GM23248 (cell line): ENCODE results near the gene PHKA1. TPM values are rescaled to one million over a fixed set of nuclear protein-coding genes. Genes with fewer than 3 reads are reported as not detected.
"Not testable (repeated sequence)": the region's sequence is repeated elsewhere in the genome, so short reads cannot be mapped to it uniquely, and the experiment has no call there.

ENCODE experiments used
- DNase-seq: peaks from one replicate; pipeline ENCODE4 v3.0.0-alpha.2; 2015
- H2AFZ ChIP-seq: fragments of 200-600 bp; sonication (generic); 2 replicates; pipeline ENCODE4 v1.6.1; 2016; ENCODE audit warnings: antibody characterized with exemption
- H3F3A ChIP-seq: fragments of 200-600 bp; sonication (generic); 2 replicates; pipeline ENCODE4 v1.6.1; 2016; ENCODE audit warnings: mild to moderate bottlenecking, antibody characterized with exemption, mixed run types; ENCODE audit not compliant: insufficient read depth
- H3K27ac ChIP-seq: fragments of 200-600 bp; sonication (generic); 2 replicates; pipeline ENCODE4 v1.5.1; 2016; ENCODE audit warnings: mild to moderate bottlenecking
- H3K27me3 ChIP-seq: fragments of 200-600 bp; sonication (generic); replicated peaks from 2 replicates; pipeline ENCODE4 v1.6.1; 2016; ENCODE audit warnings: mild to moderate bottlenecking; ENCODE audit not compliant: insufficient read depth
- H3K36me3 ChIP-seq: fragments of 200-600 bp; sonication (generic); 2 replicates; pipeline ENCODE4 v1.6.1; 2016; ENCODE audit warnings: low read depth, mild to moderate bottlenecking
- H3K4me1 ChIP-seq: fragments of 200-600 bp; sonication (generic); 2 replicates; pipeline ENCODE4 v1.6.1; 2016; ENCODE audit warnings: mild to moderate bottlenecking; ENCODE audit not compliant: insufficient read depth
- H3K4me2 ChIP-seq: fragments of 200-600 bp; sonication (generic); one replicate; pipeline ENCODE4 v1.6.1; 2016; ENCODE audit warnings: mild to moderate bottlenecking; ENCODE audit not compliant: unreplicated experiment
- H3K4me3 ChIP-seq: fragments of 200-600 bp; sonication (generic); 2 replicates; pipeline ENCODE4 v1.5.1; 2016; ENCODE audit warnings: mild to moderate bottlenecking
- H3K79me2 ChIP-seq: fragments of 200-600 bp; sonication (generic); 2 replicates; pipeline ENCODE4 v1.6.1; 2016; ENCODE audit warnings: mild to moderate bottlenecking; ENCODE audit not compliant: insufficient read depth
- H3K9ac ChIP-seq: fragments of 200-600 bp; sonication (generic); 2 replicates; pipeline ENCODE4 v1.6.1; 2016; ENCODE audit warnings: mild to moderate bottlenecking
- H3K9me2 ChIP-seq: fragments of 200-600 bp; sonication (generic); 2 replicates; pipeline ENCODE4 v1.6.1; 2016; ENCODE audit warnings: mixed run types, mild to moderate bottlenecking, moderate library complexity; ENCODE audit not compliant: insufficient read depth
- H3K9me3 ChIP-seq: fragments of 200-600 bp; sonication (generic); one replicate; pipeline ENCODE4 v1.6.1; 2017; ENCODE audit warnings: low read depth
- H4K20me1 ChIP-seq: fragments of 200-600 bp; sonication (generic); 2 replicates; pipeline ENCODE4 v1.6.0; 2016; ENCODE audit not compliant: insufficient read depth
- EZH2 ChIP-seq: fragments of 200-600 bp; sonication (generic); IDR thresholded peaks from 2 replicates; pipeline ENCODE4 v1.6.1; 2018; ENCODE audit warnings: antibody characterized with exemption, mild to moderate bottlenecking; ENCODE audit not compliant: insufficient read depth, poor library complexity, severe bottlenecking
- EZH2phosphoT487 ChIP-seq: fragments of 200-600 bp; sonication (generic); IDR thresholded peaks from 2 replicates; pipeline ENCODE4 v1.6.1; 2018; ENCODE audit warnings: antibody characterized with exemption, moderate library complexity, mild to moderate bottlenecking, low read depth; ENCODE audit not compliant: insufficient read depth
- WGBS, 2 experiments: methylation state at CpG; one replicate each; pipeline ENCODE4 v1.1.6; 2015 to 2017; ENCODE audit warnings: low lambda C conversion rate in 2 of 2, low coverage in 1 of 2; ENCODE audit errors: missing lambda C conversion rate in 2 of 2; 5-methylcytosine and 5-hydroxymethylcytosine counted together
- in situ Hi-C: fragments of 300-500 bp; cut with MboI; formaldehyde crosslinking; loops from 2 replicates; pipeline ENCODE4 v1.15.0; 2020
- polyA plus RNA-seq: library from polyadenylated mRNA; unstranded; fragments of >200 nt; fragmentation: Nextera tagmentation; extraction: Ambion mirVana; gene quantifications from 2 replicates; pipeline ENCODE4 v1.2.1, GENCODE V29; 2016
- total RNA-seq: library from RNA; depleted of rRNA; stranded (reverse); fragments of >200 nt; shearing (Covaris generic); gene quantifications from 2 replicates; pipeline ENCODE4 v1.2.3, GENCODE V29; 2014; rRNA removed

Gene PHKA1
- 1.6 and 2.5 TPM in 2 replicates for total RNA-seq
- 1.4 and 1.6 TPM in 2 replicates for polyA plus RNA-seq

DNA sequence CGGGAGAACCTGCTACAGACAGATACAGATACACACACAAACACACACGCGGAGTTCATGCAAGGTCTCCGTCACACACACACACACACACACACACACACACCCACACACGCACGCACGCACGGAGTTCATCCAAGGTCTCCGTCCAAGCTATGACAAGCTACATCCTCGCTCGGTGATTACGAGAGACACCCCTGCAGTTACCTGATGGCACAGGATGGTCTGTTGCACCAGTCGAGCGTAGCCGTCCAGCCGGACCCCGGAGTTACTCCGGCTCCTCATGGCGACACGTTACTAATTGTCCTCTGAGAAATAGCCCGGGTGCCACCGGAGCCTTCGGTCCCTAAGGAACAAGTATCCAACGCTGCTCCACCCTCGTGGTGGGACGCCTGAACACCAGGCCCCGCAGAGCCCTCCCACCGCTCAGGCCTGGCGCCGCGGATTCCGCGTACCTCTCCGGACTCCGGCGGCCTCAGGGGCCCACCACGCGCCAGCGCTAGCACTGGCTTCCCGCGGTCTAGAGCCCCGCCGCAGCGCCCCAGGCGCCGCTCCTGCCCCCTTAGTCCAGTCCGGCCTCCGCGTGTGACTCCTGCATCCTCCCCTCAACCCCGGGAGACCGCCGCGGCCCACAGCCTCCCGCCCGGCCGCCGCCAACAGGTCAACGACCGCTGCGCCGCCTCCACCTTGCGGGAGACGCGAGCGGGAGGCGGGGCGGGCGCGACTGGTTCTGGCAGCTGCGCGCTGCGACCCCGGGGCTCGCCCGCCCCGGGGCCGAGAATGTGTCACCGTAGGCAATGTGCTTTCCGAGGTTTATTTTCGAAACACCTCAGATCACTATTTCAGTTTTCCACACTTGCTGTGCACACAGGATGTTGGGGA, at the start of gene PHKA1:
PHKA1 (minus strand) TSS at position 708 of the 879 bp plus-strand sequence; CDS start at position 282, 426 bp downstream.
- Histone ChIP-seq H3K9ac (peak within 1 kb of the TSS; percentile 74), H2AFZ (peak within 1 kb of the TSS; percentile 90), H3K4me3 (peak within 1 kb of the TSS; percentile 84), H3K27ac (peak within 1 kb of the TSS; percentile 77), H3K4me2 (peak within 1 kb of the TSS; percentile 84)
- H4K20me1 ChIP-seq, H3K36me3 ChIP-seq, H3K27me3 ChIP-seq, H3F3A ChIP-seq, H3K9me3 ChIP-seq, H3K4me1 ChIP-seq, H3K79me2 ChIP-seq, H3K9me2 ChIP-seq, in situ Hi-C loops: not testable (repeated sequence)
- 21 to 28% methylated on average over 19 to 37 of the region's 80 CpGs for WGBS, 2 experiments
- DNase-seq: peak; percentile 55

DNA sequence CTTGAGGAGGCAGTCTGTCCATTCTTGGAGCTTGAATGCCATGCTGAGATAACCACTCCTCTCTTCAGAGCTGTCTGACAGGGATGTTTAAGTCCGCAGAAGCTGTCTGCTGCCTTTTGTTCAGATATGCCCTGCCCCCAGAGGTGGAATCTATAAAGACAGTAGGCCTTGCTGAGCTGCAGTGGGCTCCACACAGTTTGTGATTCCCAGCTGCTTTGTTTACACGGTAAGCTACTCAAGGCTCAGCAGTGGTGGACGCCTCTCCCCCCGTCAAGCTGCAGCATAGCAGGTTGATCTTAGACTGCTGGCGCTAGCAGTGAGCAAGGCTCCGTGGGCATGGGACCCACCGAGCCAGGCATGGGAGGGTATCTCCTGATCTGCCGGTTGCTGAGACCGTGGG, 46.3 kb upstream of the PHKA1 start:
- H3K9me3 ChIP-seq, H2AFZ ChIP-seq, H3K79me2 ChIP-seq, H3K36me3 ChIP-seq, DNase-seq, H3K4me3 ChIP-seq, H3K9ac ChIP-seq, H3K9me2 ChIP-seq, H3F3A ChIP-seq, H3K4me2 ChIP-seq, H4K20me1 ChIP-seq, H3K4me1 ChIP-seq, H3K27me3 ChIP-seq, H3K27ac ChIP-seq, in situ Hi-C loops: not testable (repeated sequence)
- WGBS, 2 experiments: no CpG with 5 or more reads among the region's 9 CpGs

DNA sequence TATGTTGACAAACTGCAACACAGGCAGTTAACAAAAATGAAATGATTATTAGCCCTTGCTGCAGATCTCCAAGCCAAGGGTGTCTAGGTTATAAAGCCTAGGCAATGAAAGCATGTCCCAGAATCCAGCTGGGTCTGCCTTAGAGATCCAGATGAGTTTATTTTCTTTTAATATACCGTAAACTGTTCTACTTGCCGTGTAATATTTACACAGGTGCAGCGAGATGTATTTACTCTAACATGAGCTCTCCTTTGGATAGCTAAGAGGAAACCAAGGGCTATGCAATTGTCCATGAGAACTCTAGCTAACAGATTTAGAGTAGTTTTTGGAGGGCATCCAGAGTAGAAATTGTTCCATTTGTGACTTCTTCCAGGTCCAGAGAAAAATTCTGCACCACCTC, 34.4 kb upstream of the PHKA1 start:
- H3K27me3 ChIP-seq, H3K9me2 ChIP-seq, H3K4me1 ChIP-seq, H3F3A ChIP-seq, in situ Hi-C loops, H3K9me3 ChIP-seq, H3K9ac ChIP-seq, H3K4me3 ChIP-seq, H4K20me1 ChIP-seq, H3K36me3 ChIP-seq, H3K27ac ChIP-seq, H3K79me2 ChIP-seq, H3K4me2 ChIP-seq, DNase-seq, H2AFZ ChIP-seq: not testable (repeated sequence)
- WGBS, 2 experiments: no CpG with 5 or more reads among the region's 3 CpGs

DNA sequence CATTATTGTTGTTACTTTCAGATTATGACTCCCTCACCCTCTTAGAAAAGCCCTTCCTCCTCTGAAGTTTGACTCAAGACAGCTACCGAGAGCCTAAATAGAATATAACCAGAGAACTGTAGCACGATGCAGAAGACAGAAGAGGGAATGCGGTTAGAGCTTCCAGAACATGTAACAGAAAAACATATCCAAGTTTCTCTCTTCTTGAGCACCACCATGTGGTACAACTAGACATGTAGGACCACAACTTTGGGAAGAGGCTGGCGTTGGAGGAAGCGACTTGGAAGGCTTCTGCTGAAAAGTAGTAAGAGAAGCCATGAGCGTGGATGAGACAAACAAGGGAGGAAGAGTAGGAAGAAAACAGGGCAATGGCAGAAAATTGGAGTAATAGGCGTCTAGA, 31.4 kb upstream of the PHKA1 start:
- H3K9me2 ChIP-seq, H3K27me3 ChIP-seq, H3K4me2 ChIP-seq, H4K20me1 ChIP-seq, H3K4me1 ChIP-seq, H3K27ac ChIP-seq, H3K36me3 ChIP-seq, H3K9me3 ChIP-seq, DNase-seq, H3K9ac ChIP-seq, H3F3A ChIP-seq, H3K4me3 ChIP-seq, H3K79me2 ChIP-seq, in situ Hi-C loops, H2AFZ ChIP-seq: not testable (repeated sequence)
- WGBS, 2 experiments: no CpG with 5 or more reads among the region's 7 CpGs

DNA sequence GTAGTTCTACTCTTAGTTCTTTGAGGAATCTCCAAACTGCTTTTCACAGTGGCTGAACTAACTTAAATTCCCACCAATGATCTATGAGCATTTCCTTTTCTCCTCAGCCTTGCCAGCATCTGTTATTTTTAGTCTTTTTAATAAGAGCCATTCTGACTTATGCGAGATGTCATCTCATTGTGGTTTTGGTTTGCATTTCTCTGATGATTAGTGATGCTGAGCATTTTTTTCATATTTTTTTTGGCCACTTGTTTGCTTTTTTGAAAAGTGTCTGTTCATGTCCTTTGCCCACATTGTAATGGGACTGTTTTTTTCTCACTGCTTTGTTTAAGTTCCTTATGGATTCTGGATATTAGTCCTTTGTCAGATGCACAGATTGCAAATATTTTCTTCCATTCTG, 21.5 kb upstream of the PHKA1 start:
- whole genome bisulfite sequencing, 2 experiments: 0 to 5% methylated on average over 1 of the region's 1 CpG
- Histone ChIP-seq H3F3A (no peaks in the 10 kb centered on the region), H3K4me3 (no peak overlapping the region), H3K4me2 (no peak overlapping the region), H3K36me3 (no peaks in the 10 kb centered on the region), H3K4me1 (no peaks in the 10 kb centered on the region), H2AFZ (no peak overlapping the region), H4K20me1 (no peaks in the 10 kb centered on the region), H3K9ac (no peak overlapping the region), H3K9me2 (no peaks in the 10 kb centered on the region), H3K27me3 (no peaks in the 10 kb centered on the region), H3K27ac (no peak overlapping the region), H3K79me2 (no peaks in the 10 kb centered on the region), H3K9me3 (no peaks in the 10 kb centered on the region)
- DNase-seq: peak; percentile 20
- no peak for TF ChIP-seq EZH2
- no peak for TF ChIP-seq EZH2phosphoT487
- in situ Hi-C loops: no loop called here

DNA sequence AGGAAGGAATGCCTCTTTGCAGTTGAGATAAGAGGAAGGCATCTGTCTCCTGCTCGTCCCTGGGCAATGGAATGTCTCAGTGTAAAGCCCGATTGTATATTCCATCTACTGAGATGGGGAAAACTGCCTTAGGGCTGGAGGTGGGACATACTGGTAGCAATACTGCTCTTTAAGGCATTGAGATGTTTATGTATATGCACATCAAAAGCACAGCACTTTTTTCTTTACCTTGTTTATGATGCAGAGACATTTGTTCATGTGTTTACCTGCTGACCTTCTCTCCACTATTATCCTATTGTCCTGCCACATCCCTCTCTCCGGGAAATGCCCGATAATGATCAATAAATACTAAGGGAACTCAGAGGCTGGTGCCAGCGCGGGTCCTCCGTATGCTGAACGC, 19.5 kb upstream of the PHKA1 start:
- H3K4me3 ChIP-seq, H3K36me3 ChIP-seq, H4K20me1 ChIP-seq, H3K27ac ChIP-seq, H3K79me2 ChIP-seq, H3K4me2 ChIP-seq, H3K4me1 ChIP-seq, H3K27me3 ChIP-seq, H2AFZ ChIP-seq, H3K9me3 ChIP-seq, H3F3A ChIP-seq, H3K9me2 ChIP-seq, H3K9ac ChIP-seq, DNase-seq, in situ Hi-C loops: not testable (repeated sequence)
- WGBS, 2 experiments: 74 to 83% methylated on average over 4 to 8 of the region's 8 CpGs
